Erythroblast (primary cell): ENCODE measurements around the gene PSMD11.

ENCODE experiments used
- GATA1 ChIP-seq: IDR thresholded peaks from 2 replicates; pipeline ENCODE4 v1.6.1; 2011; ENCODE audit warnings: low read depth, mild to moderate bottlenecking, control low read depth, low read length, moderate library complexity
- POLR2A ChIP-seq: IDR thresholded peaks from 2 replicates; pipeline ENCODE4 v1.6.1; 2011; ENCODE audit warnings: mild to moderate bottlenecking, low read length

GRCh38 chr17:32484041-32484461, 39.7 kb downstream of the PSMD11 start:
- TF ChIP-seq POLR2A = no peak
- TF ChIP-seq GATA1 = no peak
